PC-3 (cell line): ENCODE results near the gene SEMA3D.

Source experiments
- EZH2phosphoT487 ChIP-seq: fragments of 300-600 bp; sonication (generic); IDR thresholded peaks from 2 replicates; pipeline ENCODE4 v1.6.1; 2018; ENCODE audit warnings: mild to moderate bottlenecking, antibody characterized with exemption, low read length, borderline replicate concordance
- TF ChIP-seq, protein P1 (sequence below): fragments of 300-600 bp; sonication (generic); conservative IDR thresholded peaks from 2 replicates; pipeline ENCODE4 v1.5.1; 2017; ENCODE audit warnings: antibody characterized with exemption, low read depth, mild to moderate bottlenecking, low read length

DNA sequence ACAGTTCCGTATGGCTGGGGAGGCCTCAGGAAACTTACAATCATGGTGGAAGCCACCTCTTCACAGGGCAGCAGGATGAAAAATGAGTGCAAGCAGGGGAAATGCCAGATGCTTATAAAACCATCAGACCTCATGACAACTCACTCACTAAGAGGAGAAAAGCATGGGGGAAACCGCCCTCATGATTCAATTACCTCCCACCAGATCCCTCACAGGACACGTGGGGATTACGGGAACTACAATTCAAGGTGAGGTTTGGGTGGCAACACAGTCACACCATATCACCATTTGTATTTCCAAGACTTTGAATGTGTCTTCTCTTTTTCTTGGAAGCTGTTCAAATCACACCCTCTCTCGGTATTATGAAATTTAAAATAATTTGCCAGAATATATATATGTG is 80.1 kb downstream of the SEMA3D start:
- TF ChIP-seq, protein P1, sequence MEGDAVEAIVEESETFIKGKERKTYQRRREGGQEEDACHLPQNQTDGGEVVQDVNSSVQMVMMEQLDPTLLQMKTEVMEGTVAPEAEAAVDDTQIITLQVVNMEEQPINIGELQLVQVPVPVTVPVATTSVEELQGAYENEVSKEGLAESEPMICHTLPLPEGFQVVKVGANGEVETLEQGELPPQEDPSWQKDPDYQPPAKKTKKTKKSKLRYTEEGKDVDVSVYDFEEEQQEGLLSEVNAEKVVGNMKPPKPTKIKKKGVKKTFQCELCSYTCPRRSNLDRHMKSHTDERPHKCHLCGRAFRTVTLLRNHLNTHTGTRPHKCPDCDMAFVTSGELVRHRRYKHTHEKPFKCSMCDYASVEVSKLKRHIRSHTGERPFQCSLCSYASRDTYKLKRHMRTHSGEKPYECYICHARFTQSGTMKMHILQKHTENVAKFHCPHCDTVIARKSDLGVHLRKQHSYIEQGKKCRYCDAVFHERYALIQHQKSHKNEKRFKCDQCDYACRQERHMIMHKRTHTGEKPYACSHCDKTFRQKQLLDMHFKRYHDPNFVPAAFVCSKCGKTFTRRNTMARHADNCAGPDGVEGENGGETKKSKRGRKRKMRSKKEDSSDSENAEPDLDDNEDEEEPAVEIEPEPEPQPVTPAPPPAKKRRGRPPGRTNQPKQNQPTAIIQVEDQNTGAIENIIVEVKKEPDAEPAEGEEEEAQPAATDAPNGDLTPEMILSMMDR: no peak
- no peak for TF ChIP-seq EZH2phosphoT487
